BJ (cell line): ENCODE results near the gene CES1. TPM values are rescaled to one million over a fixed set of nuclear protein-coding genes. Genes with fewer than 3 reads are reported as not detected.
"Not testable (repeated sequence)": the region's sequence is repeated elsewhere in the genome, so short reads cannot be mapped to it uniquely, and the experiment has no call there.

ENCODE experiments used
- CTCF ChIA-PET: fragments of 350-600 bp; formaldehyde crosslinking; extraction: SDS; loops from one replicate; lab custom pipeline; 2021; ENCODE audit warnings: antibody characterized with exemption, inconsistent platforms; lab: Yijun Ruan, JAX
- POLR2A ChIA-PET: fragments of 300-600 bp; sonication (Branson Sonifier 250); formaldehyde crosslinking; extraction: SDS; loops from one replicate; lab custom pipeline; 2021; ENCODE audit warnings: antibody characterized with exemption; lab: Charles Lee
- DNase-seq: peaks from one replicate; pipeline ENCODE4 v3.0.0-alpha.2; 2011; ENCODE audit warnings: low read depth
- H3K27me3 ChIP-seq: 2 replicates; pipeline ENCODE4 v1.6.0; 2011; ENCODE audit warnings: low read length; ENCODE audit not compliant: control insufficient read depth, insufficient read depth
- H3K36me3 ChIP-seq: 2 replicates; pipeline ENCODE4 v1.5.1; 2011; ENCODE audit warnings: low read length; ENCODE audit not compliant: control insufficient read depth, insufficient read depth
- H3K4me3 ChIP-seq: 2 replicates; pipeline ENCODE4 v1.5.1; 2011; ENCODE audit warnings: low read depth, mild to moderate bottlenecking, control low read depth, low read length
- CTCF ChIP-seq: IDR thresholded peaks from 2 replicates; pipeline ENCODE4 v1.5.1; 2011; ENCODE audit warnings: low read depth, mild to moderate bottlenecking, control low read depth, inconsistent platforms, low read length, moderate library complexity; ENCODE audit not compliant: insufficient read depth
- polyA plus RNA-seq: library from polyadenylated mRNA; depleted of rRNA; stranded (reverse); fragments of >200 nt; gene quantifications from 2 replicates; pipeline ENCODE4 v1.2.3, GENCODE V29; 2011

CES1 gene
- polyA plus RNA-seq, 1 experiment, result 0.69 TPM

GRCh38 chr16:55830658-55831294 is 2.1 kb downstream of the CES1 start:
- DNase-seq, result no peak
- Histone ChIP-seq H3K36me3 (no peaks in the 10 kb centered on the region), H3K4me3 (no peak overlapping the region), H3K27me3 (no peaks in the 10 kb centered on the region)
- POLR2A ChIA-PET, result no interaction called here
- no peak for TF ChIP-seq CTCF
- CTCF ChIA-PET, result no interaction called here

- POLR2A ChIA-PET, DNase-seq, H3K27me3 ChIP-seq, H3K4me3 ChIP-seq, H3K36me3 ChIP-seq: not testable (repeated sequence)
- CTCF ChIA-PET, result interaction anchor here (1.7 kb wide), 1 partner anchor 13 kb away, joined by 6 read pairs; no protein-coding TSS in a partner anchor
These were observed 3.7 kb downstream of the CES1 start for GRCh38 chr16:55829232-55829631.

- CTCF ChIA-PET, result interaction anchor here (1.7 kb wide), 1 partner anchor 13 kb away, joined by 6 read pairs; no protein-coding TSS in a partner anchor
These were observed 4.2 kb downstream of the CES1 start for GRCh38 chr16:55828680-55829079.

GRCh38 chr16:55825115-55825728 is 7.7 kb downstream of the CES1 start:
- no peak for DNase-seq
- Histone ChIP-seq H3K4me3 (no peak overlapping the region), H3K36me3 (no peaks in the 10 kb centered on the region), H3K27me3 (no peaks in the 10 kb centered on the region)
- ChIA-PET POLR2A (no interaction called here), CTCF (interaction anchor here (1.2 kb wide), 1 partner anchor 122 kb away, joined by 3 read pairs; no protein-coding TSS in a partner anchor)
- no peak for TF ChIP-seq CTCF

More at GRCh38 chr16:55828680-55829079, 4.2 kb downstream of the CES1 start:
- no peak overlapping the region for H3K4me3 ChIP-seq
- POLR2A ChIA-PET, result no interaction called here
- no peak for DNase-seq
- H3K27me3 ChIP-seq, result no peaks in the 10 kb centered on the region
- H3K36me3 ChIP-seq, result no peaks in the 10 kb centered on the region
- no peak for TF ChIP-seq CTCF

GRCh38 chr16:55824473-55825000 is 8.4 kb downstream of the CES1 start:
- ChIA-PET POLR2A (no interaction called here), CTCF (interaction anchor here (1.2 kb wide), 1 partner anchor 121 kb away, joined by 3 read pairs; no protein-coding TSS in a partner anchor)
- Histone ChIP-seq H3K4me3 (no peak overlapping the region), H3K27me3 (no peaks in the 10 kb centered on the region), H3K36me3 (no peaks in the 10 kb centered on the region)
- no peak for DNase-seq
- no peak for TF ChIP-seq CTCF
